D721Med (cell line): Measurements from ENCODE around the gene RASSF4.

Experiments used
- DNase-seq: peaks from one replicate; pipeline ENCODE4 v3.0.0; 2011; ENCODE audit warnings: low spot score; ENCODE audit not compliant: insufficient read length
- FAIRE-seq: peaks from 2 replicates; lab custom pipeline; 2011; peaks lifted over from hg19 to GRCh38; lab: Jason Lieb, UNC
- TF ChIP-seq, protein P1 (sequence below): IDR thresholded peaks from 2 replicates; pipeline ENCODE4 v1.5.1; 2012; ENCODE audit warnings: mild to moderate bottlenecking, control low read depth; ENCODE audit not compliant: insufficient read depth; ENCODE audit errors: missing control alignments

The RASSF4 gene

GRCh38 chr10:44959247-44960087 is at the start of gene RASSF4:
RASSF4 (plus strand) TSS chr10:44959802; CDS start chr10:44970203, 10,401 bp downstream.
- DNase-seq (peak; percentile 94), FAIRE-seq (no peak)
- TF ChIP-seq, protein P1, sequence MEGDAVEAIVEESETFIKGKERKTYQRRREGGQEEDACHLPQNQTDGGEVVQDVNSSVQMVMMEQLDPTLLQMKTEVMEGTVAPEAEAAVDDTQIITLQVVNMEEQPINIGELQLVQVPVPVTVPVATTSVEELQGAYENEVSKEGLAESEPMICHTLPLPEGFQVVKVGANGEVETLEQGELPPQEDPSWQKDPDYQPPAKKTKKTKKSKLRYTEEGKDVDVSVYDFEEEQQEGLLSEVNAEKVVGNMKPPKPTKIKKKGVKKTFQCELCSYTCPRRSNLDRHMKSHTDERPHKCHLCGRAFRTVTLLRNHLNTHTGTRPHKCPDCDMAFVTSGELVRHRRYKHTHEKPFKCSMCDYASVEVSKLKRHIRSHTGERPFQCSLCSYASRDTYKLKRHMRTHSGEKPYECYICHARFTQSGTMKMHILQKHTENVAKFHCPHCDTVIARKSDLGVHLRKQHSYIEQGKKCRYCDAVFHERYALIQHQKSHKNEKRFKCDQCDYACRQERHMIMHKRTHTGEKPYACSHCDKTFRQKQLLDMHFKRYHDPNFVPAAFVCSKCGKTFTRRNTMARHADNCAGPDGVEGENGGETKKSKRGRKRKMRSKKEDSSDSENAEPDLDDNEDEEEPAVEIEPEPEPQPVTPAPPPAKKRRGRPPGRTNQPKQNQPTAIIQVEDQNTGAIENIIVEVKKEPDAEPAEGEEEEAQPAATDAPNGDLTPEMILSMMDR = no peak

DNA sequence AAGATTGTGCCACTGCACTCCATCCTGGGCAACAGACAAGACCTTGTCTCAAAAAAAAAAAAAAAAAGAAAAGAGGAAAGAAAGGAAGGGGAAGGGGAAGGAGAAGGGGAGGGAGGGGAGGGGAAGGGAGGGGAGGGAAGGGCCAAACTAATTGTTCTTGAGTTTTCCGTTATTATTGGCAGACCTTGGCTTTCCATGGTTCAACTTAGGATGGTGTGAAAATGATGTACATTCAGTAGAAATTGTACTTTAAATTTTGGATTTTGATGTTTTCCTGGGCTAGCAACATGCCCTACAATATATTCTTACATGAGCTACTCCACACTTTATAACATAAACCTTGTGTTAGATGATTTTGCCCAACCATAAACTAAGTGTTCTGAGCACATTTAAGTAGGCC is 49.7 kb upstream of the RASSF4 start:
- FAIRE-seq = no peak
- no peak for DNase-seq
- TF ChIP-seq, protein P1 = no peak

DNA sequence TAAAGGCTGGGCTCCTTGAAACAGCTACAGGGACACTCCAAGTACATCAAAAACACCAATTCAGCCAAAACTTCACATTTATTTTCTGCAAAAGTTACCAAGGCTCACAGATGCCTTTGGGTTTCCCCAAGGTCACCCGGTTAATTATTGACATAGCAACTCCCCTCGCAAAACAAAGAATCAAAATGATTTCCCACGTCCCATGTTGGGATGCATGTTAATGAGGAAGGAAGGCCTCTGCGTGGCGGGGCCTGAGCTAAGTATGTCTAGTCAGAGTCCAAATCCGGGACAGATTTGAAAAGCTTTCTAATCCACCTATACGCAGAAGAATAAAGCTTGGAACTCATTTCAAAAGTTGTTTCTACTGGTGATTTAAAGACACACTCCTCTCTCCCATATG is 49.0 kb upstream of the RASSF4 start:
- TF ChIP-seq, protein P1 = no peak
- no peak for FAIRE-seq
- DNase-seq = no peak

DNA sequence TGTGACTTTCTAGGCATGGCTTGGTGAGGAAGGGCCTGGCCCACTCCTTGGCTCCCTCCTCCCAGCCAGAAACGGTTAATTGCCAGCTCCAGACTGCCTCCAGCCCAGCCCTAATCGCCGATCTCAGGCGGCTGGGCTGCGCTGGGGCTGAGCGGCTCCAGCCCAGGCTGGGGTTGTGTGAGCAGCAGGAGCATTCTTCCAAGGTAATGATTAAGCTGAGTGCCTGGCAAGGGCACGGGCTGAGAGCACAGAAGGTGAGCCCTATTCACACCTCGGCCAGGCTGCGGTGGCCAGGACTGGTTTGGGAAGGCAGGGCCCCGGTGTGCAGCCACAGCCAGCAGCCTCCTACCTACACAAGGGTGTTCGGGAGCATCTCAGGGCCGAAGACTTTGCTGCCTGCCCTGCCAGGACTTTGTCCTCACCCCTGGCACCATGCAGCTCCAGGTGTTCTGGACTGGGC is 48.5 kb upstream of the RASSF4 start, which contains the start of gene TMEM72:
TSS of gene TMEM72 (plus strand) at position 257 of the 460 bp plus-strand sequence. CDS start at position 433, 176 bp downstream.
- FAIRE-seq (no peak), DNase-seq (no peak)
- TF ChIP-seq, protein P1 = no peak

DNA sequence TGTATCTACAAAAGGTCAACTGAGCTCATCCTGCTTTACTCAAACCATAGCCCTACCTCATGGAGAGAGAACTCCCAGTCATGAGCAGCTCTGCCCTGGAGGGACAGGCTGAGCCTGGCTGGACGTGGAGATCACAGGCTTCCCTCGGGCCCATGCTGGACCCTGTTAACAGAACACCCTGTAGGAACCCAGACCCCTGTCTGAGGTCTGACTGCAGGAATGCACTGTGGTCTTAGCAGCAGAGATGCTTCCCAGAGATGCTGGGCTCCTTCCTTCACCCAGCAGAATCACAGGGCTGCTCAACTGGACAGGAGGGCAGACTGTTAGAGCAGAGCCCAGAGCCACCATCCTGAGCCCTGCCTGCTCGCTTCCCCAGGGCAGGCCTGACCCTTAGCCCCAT is 47.7 kb upstream of the RASSF4 start:
- no peak for DNase-seq
- TF ChIP-seq, protein P1 = no peak
- no peak for FAIRE-seq

DNA sequence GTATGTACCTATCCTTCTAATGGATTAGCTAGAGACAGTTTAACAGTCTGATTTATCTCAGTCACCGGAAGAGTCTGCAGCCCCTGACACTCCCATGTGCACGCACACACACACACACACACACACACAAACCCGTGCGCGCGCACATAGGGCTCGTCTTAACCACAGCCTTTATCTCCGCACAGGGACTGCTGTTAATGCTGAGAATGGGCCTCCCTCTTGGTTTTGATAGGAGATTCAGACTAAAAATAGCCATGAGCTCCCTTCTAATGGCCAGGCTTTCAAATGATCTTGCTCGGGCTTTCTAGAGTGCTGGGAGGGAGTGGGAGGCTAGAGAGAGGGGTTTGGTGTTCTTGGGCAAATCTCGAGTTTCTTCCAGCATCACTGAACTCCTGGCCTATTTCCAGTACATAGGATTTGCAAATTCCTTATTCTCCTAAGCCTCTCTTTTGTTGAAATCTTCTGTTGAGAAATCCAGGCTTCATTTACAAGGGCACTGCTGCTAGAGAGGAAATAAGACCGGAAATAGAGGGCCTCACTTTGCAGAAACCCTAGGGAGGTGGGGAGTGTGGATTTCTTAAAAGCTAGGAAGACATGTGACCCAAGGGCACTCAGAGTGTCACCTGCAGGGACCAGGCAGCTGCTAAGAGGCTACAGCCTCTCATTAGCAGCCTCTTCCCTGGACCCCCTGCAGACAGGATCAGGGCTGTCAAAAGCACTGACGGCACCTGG is 46.1 kb upstream of the RASSF4 start:
- TF ChIP-seq, protein P1 = no peak
- FAIRE-seq (no peak), DNase-seq (no peak)
